LNCaP clone FGC (cell line): Measurements from ENCODE around the gene SLC46A3.
"Not testable (repeated sequence)": the region's sequence is repeated elsewhere in the genome, so short reads cannot be mapped to it uniquely, and the experiment has no call there.

Experiments used
- DNase-seq: peaks from one replicate; pipeline ENCODE4 v3.0.0-alpha.2; 2011; ENCODE audit warnings: low read depth
- H3K4me3 ChIP-seq: 2 replicates; pipeline ENCODE4 v1.5.1; 2011; ENCODE audit warnings: mild to moderate bottlenecking, low read depth, low read length, control low read depth
- CTCF ChIP-seq: IDR thresholded peaks from 2 replicates; pipeline ENCODE4 v1.5.1; 2012; ENCODE audit warnings: mild to moderate bottlenecking; ENCODE audit not compliant: control insufficient read depth, insufficient read depth; ENCODE audit errors: extremely low read depth

The SLC46A3 gene

GRCh38 chr13:28744091-28744536 lies 25.3 kb upstream of the SLC46A3 start:
- no peak for DNase-seq
- no peak for TF ChIP-seq CTCF
- H3K4me3 ChIP-seq = no peak overlapping the region

GRCh38 chr13:28743499-28744083 lies 24.8 kb upstream of the SLC46A3 start:
- TF ChIP-seq CTCF = no peak
- no peak overlapping the region for H3K4me3 ChIP-seq
- DNase-seq = no peak

- no peak overlapping the region for H3K4me3 ChIP-seq
- DNase-seq = no peak
- TF ChIP-seq CTCF = no peak
Measured at GRCh38 chr13:28743020-28743419, 24.2 kb upstream of the SLC46A3 start.

- H3K4me3 ChIP-seq, DNase-seq: not testable (repeated sequence)
Measured at GRCh38 chr13:28742445-28742844, 23.7 kb upstream of the SLC46A3 start.

GRCh38 chr13:28741084-28741491 lies 22.3 kb upstream of the SLC46A3 start:
- no peak overlapping the region for H3K4me3 ChIP-seq
- no peak for DNase-seq
- no peak for TF ChIP-seq CTCF

- no peak for TF ChIP-seq CTCF
- DNase-seq = no peak
- H3K4me3 ChIP-seq = no peak overlapping the region
Measured at GRCh38 chr13:28739376-28739775, 20.6 kb upstream of the SLC46A3 start.

- H3K4me3 ChIP-seq = no peak overlapping the region
- no peak for TF ChIP-seq CTCF
- DNase-seq = no peak
Measured at GRCh38 chr13:28735481-28736029, 16.8 kb upstream of the SLC46A3 start.
